ENCODE measurements around the gene ZNF786.
"Not testable (repeated sequence)": the region's sequence is repeated elsewhere in the genome, so short reads cannot be mapped to it uniquely, and the experiment has no call there.

ZNF786 gene

DNA sequence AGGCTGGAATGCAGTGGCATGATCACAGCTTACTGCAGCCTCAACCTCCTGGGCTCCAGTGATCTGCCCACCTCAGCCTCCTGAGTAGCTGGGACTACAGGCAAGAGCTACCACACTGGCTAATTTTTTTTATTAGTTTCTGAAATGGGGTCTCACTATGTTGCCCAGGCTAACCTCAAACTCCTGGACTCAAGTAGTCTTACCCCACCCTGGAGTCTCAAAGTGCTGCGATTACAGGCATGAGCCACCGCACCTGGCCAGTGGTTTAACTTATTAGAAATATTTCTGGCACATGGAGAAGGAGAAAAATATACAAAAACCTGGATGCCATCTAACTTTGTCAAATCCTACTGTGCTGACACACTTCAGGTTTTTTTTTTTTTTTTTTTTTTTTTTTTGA, 15.2 kb downstream of the ZNF786 start:
- DNase-seq = no peak

DNA sequence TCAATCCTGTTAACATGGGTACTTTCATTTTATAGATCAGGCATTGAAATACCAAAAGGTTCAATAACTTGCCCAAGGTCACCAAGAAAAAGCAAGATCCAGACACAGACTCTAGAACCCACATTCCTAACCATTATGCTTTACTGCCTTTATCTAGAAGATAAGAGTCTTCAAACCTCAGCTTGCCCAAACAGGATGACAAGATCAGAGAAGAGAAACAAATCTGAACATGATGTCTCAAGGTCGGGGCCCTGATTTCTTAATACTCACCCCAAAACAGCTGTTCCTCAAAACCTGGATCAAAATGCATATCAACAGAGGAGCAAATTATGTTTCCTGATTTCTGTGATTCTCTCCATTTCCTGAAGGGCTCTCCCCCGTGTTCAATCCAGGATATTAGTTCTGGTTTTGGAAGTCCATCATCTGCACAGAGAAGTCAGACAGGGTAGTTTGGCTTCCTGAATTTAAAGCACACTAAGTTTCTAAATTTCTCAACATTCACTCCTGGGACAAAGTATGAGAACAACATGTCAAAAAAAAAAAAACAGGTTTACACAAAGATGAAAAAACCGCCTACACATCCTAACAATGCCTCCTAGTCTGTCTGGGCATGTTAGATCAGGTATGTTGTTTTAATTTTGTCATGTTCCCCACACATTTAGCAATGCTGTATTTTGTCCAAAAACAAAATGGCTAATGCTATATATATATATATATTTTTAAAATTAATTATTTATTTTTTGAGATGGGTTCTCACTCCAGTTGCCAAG, 16.2 kb downstream of the ZNF786 start:
- DNase-seq = no peak

DNA sequence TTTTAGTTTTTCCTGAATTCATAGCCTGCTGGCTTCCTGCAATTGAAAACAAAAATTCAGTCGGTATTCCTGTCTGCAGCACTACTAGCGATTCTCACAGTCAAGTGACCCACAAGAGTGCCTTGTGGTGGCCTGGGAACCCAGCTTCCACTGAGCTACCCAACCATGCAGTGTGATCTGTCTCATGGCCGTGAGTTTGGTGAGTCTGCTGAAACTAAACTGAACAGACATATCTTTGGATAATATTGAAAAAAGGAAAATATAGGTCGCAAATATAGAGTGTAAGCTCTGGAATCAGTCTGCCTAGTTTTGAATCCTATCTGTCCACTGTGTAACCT, 18.1 kb downstream of the ZNF786 start:
- no peak for DNase-seq

DNA sequence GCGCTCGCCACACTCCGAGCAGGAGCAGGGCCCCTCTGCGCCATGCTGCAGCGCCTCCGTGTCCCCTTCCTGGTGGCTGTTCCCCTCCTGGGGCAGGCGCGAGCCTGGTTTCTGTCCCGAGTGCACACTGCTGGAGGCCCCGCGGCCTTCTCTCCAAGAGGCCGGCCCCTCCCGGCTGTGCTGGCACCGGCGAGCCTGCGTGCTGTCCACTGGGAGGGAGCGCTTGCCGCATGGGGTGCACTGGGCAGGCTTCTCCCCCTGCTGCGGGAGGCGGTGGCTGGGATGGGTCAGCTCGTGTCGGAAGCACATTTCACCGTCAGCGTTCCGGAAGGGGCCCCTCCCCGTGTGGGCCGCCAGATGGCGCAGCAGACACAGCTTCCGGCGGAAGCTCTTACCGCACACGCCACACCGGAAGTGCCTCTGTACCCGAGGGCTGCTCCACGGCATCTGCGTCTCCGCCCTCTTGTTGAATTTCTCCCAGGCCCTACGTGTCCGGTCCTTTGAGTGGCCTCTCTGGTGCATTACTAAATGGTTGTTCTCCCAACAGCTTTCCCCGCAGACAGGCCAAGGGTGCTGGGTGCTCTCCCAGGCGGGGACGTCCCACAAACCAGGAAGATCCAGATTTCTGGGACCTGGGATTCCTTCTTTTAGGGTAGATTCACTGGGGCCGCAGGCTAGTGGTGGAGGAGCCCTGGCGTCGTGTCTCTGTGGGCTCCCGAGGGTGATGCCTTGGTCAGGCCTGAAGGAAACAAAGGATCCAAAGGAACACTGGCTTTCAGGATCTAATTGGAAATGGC, 18.7 kb downstream of the ZNF786 start:
- no peak for DNase-seq

DNA sequence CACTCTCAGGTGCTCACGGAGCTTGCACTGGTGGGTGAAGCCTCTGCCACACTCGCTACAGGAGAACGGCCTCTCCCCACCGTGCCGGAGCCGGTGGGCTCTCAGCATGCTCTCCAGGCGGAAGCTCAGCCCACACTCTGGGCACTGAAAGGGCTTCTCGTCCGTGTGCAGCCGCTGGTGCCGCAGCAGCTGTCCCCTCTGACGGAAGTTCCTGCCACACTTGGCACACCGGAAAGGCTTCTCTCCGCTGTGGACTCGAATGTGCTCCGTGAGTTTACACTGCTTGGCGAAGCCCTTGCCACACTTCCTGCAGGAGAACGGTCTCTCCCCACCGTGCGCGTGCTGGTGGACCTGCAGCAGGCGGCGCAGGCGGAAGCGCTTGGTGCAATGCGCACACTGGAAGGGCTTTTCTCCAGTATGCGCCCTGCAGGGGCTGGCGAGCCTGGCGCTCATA, 19.3 kb downstream of the ZNF786 start:
- DNase-seq = no peak

DNA sequence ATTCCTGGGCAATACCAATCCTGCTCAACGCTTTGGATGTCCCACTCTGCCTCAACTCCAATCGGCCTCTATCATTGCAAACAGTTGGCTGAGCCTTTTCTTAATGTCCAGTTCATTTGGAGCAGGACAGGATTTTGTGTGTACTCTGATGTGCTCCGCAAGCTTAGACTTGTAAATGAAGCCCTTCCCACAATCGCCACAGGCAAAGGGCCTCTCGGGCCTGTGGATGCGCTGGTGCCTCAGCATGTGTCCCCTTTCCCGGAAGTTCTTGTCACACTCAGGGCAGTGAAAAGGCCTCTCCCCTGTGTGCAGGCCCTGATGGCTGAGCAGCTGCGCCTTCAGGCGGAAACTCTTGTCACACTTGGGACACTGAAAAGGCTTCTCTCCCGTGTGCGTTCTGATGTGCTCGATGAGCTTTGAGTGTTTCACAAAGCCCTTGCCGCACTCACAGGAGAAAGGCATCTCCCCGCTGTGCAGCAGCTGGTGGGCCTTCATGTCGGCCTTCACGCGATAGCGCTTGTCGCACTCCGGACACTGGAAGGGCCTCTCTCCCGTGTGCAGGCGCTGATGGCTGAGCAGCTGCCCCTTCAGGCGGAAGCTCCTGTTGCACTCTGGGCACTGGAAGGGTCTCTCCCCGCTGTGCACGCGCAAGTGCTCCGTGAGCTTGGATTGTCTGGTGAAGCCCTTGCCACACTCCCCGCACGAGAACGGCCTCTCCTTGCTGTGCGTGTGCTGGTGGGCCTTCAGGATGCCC, 20.0 kb downstream of the ZNF786 start:
- no peak for DNase-seq

DNA sequence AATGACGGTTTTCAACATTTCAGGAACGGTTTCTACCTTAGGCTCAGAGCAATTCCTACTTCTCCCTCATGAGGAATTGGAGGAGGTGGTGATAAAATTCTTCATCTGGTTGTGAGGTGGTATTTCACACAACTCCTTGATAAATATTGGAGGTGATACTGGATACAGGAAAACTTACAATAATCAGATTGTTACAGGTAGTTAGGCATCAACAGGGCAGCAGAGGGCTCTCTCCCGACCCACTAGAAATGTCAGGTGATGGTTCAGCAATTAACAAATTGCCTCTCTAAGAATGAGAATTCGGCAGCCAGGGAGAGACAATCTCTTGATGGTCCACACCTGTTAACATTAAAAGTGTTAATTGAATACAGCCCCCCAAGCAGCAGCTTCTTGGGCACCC, 22.6 kb downstream of the ZNF786 start:
- DNase-seq = no peak

DNA sequence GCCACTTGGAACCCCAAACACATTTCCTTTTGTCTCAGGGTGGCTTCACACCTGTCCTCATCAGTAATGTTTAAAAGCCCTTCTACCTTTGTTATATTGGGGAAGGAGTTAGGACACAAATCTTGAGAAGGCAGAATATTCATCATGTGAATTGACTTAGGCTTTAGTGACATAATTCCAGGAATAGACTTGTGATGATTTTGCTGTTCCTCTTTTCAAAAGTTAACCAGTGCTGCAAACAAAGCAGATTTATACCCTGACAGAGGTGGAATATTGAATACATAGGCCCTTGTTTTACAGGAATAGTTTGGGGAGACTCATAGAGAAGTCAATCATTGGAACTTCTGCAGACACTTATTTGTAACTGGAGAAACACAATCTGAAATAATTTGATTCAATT, 27.0 kb downstream of the ZNF786 start:
- no peak for DNase-seq

DNA sequence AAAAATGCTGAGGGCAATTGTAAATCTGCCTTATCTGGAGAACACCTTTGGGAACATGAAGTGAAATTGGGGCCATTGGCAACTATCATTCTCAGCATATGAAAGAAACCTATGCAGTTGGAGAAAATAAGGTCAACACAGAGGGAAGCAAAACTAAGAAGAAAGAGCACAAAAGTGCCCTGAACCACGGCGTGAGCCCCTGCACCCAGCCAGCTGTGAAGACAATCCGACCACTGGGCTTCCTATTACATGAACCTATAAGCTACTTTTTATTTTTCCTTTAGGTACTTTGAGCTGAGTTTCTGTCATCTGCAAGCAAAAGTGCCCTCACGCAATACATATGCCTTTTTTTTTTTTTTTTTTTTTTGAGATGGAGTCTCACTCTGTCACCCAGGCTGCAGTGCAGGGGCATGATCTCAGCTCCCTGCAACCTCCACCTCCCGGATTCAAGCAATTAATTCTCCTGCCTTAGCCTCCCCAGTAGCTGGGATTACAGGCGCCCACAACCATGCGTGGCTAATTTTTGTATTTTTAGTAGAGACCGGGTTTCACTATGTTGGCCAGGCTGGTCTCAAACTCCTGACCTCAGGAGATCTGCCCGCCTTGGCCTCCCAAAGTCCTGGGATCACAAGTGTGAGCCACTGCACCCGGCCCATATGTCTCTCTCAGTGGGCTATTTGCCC, 28.2 kb downstream of the ZNF786 start:
- not testable (repeated sequence) for DNase-seq

DNA sequence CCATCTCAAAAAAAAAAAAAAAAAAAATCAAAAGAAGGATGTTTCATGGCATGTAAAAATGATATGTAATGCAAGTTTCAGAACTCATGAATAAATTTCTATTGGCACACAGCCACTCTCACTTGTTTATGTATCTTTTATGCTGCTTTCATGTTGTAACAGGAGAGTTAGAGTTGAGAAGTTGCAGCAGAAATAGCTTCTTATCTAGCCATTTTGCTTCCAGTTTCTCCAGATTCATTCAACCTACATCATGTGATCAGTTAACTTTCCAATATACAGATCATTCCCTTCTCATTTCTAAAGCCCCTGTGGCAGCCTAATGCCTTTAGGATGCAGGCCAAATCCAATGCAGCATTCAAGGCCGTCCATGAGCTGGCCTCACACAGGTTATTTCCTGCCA, 30.4 kb downstream of the ZNF786 start:
- no peak for DNase-seq

DNA sequence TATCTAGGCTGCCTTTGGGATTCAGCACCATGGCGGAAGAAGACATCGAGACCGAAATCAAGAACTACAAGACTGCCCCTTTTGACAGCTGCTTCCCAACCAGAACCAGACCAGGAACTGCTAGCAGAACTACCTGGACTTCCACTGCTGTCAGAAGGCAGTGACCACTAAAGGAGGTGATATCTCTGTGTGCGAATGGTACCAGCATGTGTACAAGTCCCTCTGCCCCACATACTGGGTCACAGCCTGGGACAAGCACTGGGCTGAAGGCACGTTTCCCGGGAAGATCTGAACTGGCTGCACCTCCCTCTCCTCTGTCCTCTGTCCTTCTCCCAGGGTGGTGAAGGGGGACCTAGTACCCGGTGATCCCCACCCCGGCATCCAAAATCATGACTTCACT, 36.6 kb downstream of the ZNF786 start:
- no peak for DNase-seq

DNA sequence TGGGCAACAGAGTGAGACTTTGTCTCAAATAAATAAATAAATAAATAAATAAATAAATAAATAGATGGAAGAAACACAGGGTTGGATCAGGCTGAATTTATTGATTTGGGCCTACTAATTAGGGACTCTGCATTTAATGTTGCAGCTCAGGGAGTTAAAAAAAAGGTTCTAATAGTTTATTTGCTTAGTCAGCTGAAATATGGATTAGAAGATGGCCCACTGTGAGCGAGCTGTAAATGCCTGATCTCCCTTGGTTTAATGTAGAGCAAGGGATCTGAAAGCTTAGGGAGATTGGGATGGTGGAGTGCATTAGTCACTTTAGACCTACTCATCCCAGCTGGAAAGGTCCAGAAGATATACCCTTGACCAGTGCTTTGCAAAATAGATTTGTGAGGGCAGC, 37.1 kb downstream of the ZNF786 start:
- DNase-seq = no peak

DNA sequence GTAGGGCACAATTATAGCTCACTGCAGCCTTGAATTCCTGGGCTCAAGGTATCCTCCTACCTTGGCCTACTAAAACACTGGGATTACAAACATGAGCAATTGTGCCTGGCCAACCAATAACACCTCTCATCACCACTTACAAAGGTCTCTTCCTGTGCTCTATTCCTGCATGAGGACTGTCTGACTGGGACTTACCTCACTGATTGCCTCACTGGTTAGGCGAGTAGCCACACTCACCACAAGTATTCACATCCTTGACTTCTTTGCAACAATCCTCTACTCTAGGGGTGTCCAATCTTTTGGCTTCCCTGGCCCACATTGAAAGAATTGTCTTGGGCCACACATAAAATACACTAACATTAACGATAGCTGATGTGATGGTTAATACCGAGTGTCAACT, 39.6 kb downstream of the ZNF786 start:
- DNase-seq = no peak

DNA sequence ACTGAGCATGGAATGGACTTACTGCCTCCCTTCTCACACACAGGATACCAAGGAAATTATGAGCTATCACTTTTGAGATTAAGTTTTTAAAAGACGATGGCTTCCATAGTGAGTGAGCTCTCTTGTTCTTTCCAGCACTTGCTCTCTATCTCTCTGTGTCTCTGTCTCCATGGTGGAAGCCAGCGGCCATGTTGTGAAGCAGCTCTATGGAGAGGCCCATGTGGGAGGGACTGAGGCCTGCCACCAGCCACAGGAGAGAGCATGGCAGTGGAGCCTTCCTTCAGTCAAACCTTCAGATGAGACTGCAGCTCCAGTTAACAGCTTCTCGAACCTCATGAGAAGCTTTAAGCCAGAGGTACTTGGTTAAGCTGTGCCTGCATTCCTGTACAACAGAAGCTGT, 41.7 kb downstream of the ZNF786 start:
- DNase-seq = no peak

DNA sequence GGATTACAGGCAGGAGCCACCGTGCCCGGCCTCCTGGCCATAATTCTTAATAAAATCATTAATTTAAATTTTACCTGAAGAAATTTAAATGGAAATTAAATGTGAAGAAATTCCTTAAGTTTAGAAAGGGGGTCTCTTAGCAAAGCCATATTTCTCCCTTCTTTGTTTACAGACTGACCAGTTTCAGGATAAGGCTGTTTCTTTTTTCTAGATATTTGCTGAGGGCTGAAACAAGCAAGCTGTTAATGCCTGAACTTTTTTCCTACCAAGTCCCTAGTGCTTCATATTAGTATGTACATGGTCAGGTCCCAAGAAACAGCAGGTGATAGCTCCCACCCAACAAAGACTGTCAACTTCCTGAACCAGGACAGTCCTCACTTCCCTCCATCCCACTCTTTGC, 44.1 kb downstream of the ZNF786 start:
- DNase-seq = no peak

DNA sequence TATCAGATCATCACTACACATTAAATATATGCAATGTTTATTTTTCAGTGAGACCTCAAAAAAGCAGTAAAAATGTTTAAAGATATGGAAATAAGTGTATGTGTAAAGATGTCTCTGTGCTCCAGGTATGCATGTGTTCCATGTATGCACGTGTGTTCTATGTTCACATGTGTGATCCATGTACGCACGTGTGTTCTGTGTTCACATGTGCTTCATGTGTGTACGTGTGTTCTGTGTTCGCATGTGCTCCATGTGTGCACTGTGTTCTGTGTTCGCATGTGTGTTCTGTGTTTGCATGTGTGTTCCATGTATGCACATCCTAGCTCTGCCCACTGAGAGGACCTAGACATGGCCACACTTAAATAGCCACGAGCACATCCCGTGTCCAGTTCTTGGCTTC, 46.6 kb downstream of the ZNF786 start:
- no peak for DNase-seq

DNA sequence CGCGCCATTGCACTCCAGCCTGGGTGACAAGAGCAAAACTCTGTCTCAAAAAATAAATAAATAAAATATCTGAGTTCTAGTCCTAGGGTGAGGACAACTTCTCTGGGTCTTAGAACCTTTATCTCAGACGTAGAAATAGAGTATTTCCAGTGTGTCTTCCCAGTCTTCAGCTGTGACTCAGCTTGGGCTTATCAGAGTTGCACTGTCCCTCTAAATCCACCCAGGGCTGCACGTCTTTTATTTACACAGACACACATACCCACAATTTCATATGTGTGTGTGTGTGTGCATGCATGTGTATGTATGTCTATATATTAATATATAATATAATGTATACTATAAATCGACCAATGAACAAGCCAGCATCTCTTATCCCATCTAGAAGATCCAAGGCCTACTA, 49.2 kb downstream of the ZNF786 start:
- DNase-seq = no peak

DNA sequence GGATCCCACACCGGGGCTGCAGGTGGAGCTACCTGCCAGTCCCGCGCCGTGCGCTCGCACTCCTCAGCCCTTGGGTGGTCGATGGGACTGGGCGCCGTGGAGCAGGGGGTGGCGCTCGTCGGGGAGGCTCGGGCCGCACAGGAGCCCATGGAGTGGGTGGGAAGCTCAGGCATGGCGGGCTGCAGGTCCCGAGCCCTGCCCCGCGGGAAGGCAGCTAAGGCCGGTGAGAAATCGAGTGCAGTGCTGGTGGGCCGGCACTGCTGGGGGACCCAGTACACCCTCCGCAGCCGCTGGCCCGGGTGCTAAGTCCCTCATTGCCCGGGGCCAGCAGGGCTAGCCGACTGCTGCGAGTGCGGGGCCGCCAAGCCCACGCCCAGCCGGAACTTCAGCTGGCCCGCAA, 51.9 kb downstream of the ZNF786 start:
- DNase-seq = not testable (repeated sequence)

DNA sequence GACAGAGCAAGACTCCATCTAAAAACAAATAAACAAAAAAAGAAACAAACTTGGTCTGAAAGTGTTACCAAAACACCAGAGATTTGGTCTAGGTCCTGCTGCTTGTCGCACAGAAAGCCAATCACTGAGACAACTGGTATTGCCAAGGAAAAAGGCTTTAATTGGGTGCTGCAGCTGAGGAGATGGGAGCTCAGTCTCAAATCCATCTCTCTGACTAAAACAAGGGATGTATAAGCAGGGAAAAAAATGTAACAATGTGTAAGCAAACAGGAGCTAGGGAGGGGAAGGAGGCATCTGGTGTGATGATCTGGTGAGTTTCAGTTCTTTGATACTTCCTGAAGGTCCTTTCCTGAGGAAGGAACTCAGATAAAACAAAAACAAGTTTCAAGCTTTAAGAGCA, 53.8 kb downstream of the ZNF786 start:
- DNase-seq = no peak

DNA sequence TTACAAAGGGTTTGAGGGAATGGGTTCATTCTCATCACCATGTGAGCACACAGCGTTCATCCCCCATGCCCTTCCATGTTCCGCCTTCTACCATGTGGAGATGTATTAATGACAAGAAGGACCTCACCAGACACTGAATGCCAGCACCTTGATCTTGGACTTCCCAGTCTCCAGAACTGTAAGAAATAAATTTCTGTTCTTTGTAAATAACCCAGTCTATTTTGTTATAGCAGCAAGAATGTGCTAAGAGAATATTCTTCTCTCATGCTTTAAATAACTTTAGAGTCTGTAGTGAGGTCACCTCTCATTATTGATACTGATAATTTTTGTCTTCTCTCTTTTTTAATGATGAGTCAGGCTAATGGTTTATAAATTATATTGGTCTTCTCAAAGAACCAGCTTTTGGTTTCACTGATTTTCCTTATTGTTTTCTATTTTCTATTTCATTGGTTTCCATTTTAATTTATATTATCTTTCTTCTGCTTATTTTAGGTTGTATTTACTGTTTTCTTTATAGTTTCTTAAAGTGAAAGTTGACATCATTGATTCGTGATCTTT, 59.1 kb downstream of the ZNF786 start:
- DNase-seq = no peak

DNA sequence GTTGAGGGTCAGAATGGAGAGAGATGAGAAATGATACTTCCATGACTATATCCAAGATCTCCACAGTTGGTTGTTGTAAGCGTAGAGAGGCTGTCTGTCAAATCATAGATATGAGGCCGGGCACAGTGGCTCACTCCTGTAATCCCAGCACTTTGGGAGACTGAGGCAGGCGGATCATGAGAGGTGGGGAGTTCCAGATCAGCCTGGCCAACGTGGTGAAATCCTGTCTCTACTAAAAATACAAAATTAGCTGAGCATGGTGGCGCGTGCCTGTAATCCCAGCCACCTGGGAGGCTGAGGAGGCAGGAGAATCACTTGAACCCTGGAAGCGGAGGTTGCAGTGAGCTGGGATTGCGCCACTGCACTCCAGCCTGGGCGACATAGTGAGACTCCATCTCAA, 60.1 kb downstream of the ZNF786 start:
- DNase-seq = not testable (repeated sequence)

DNA sequence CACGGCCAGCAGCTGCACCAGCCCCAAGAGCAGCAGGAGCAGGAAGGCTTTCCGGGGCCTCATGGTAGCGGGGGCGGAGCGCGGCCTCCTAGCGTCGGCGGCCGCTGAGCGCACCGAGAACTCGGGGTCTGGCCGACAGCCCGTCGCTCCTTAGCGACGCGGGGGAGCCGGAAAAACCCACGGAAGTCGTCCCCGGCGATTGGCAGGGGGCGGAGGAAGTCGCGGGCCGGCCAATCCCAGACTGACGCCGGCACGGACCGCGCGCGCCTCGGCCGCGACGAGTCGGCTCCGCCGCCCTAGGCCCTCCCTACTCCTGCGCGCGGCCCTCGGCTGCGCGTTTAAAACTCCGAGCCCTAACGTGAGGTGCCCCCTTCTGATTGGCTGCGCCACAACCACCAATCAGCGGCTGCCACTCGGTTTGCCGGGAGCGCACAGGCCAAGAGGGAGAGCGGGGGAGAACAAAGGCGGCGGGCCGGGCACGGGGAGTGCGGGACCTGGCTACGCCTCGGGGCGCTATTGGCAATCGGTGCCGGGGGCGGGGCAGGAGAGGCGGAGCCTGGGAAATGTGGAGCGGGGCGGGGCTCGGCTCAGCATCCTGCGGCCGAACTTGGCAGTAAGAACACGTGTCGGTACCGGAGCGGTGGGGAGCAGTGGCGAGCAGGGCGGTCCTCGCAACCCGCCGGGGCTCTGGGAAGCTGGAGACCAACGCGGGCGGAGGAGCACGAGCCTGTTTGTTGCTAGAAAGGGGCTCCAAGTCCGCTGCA, 62.0 kb downstream of the ZNF786 start, which contains the start of gene PDIA4:
Gene PDIA4 (minus strand): TSS at position 160 of the 764 bp plus-strand sequence. CDS start 97 bp downstream, at position 63.
- peak; percentile 100 for DNase-seq
